ENCODE data around the gene SMS.

The SMS gene

DNA sequence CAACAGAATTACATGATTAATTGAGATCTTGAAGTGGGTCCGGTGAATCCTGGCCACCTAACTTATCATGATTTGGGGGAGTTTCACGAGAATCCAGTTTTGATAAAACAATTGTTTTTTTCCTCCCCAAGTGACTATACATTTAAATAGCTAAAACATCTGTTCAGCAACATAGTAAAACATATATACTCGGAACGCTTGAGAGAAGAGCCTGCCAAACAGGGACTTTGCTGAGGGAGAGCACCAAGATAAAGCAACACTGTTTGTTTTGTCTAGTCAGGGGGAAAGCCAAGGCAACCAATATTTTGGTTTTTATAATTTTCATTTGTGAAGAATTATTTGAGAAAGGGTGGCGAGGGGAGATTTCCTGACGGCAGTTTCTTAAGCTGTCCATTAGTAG lies 92.0 kb downstream of the SMS start:
- no peak overlapping the region for H3K27ac ChIP-seq (ENCODE audit: low read length)
- H3K27me3 ChIP-seq (ENCODE audit: low read depth, low read length) = no peaks in the 10 kb centered on the region
- peak overlapping the region; percentile 50 for H3K4me2 ChIP-seq (ENCODE audit: low read length)
- H3K36me3 ChIP-seq (replicated peaks; ENCODE audit: low read depth, low read length) = no peaks in the 10 kb centered on the region
- peaks cover 23% of the 10 kb centered on the region for H3K4me1 ChIP-seq (ENCODE audit: low read length)
- H3K4me3 ChIP-seq (ENCODE audit: low read length) = no peak overlapping the region
- no peak overlapping the region for H2AFZ ChIP-seq (ENCODE audit: low read depth, low read length)
- H4K20me1 ChIP-seq (ENCODE audit: insufficient read depth, low read length) = no peaks in the 10 kb centered on the region
- H3K79me2 ChIP-seq (ENCODE audit: low read length) = no peaks in the 10 kb centered on the region
- no peak overlapping the region for H3K9ac ChIP-seq (ENCODE audit: low read length)
- no peaks in the 10 kb centered on the region for H3K9me3 ChIP-seq (ENCODE audit: insufficient read depth, low read length)
- TF ChIP-seq, protein P1, sequence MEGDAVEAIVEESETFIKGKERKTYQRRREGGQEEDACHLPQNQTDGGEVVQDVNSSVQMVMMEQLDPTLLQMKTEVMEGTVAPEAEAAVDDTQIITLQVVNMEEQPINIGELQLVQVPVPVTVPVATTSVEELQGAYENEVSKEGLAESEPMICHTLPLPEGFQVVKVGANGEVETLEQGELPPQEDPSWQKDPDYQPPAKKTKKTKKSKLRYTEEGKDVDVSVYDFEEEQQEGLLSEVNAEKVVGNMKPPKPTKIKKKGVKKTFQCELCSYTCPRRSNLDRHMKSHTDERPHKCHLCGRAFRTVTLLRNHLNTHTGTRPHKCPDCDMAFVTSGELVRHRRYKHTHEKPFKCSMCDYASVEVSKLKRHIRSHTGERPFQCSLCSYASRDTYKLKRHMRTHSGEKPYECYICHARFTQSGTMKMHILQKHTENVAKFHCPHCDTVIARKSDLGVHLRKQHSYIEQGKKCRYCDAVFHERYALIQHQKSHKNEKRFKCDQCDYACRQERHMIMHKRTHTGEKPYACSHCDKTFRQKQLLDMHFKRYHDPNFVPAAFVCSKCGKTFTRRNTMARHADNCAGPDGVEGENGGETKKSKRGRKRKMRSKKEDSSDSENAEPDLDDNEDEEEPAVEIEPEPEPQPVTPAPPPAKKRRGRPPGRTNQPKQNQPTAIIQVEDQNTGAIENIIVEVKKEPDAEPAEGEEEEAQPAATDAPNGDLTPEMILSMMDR (IDR thresholded peaks at IDR 0.05; ENCODE audit: low read depth, low read length) = no peak
- TF ChIP-seq EZH2phosphoT487 (IDR thresholded peaks at IDR 0.05; ENCODE audit: low read depth) = no peak

DNA sequence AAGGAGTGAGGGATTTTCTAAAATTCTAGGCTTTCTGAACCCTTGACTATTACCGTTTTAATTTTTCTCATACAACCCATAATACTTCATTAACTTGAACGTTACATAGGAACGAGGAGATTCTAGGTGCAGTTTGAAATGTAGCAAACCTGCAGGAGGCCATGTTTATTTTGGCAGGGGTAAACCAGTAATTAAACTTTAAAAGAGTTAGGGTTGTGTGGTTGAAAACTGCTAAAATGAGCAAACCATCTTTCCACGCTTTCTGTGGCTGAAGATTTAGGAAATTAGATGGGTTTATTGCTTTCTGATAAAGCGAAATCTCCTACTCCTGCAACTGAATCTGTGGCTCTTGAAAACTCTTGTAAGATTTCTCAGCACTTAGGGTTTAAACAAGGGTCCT lies 93.3 kb downstream of the SMS start:
- H3K9ac ChIP-seq (ENCODE audit: low read length) = no peak overlapping the region
- no peak overlapping the region for H3K4me3 ChIP-seq (ENCODE audit: low read length)
- H3K9me3 ChIP-seq (ENCODE audit: insufficient read depth, low read length) = no peaks in the 10 kb centered on the region
- H4K20me1 ChIP-seq (ENCODE audit: insufficient read depth, low read length) = no peaks in the 10 kb centered on the region
- no peak overlapping the region for H3K4me2 ChIP-seq (ENCODE audit: low read length)
- H3K79me2 ChIP-seq (ENCODE audit: low read length) = no peaks in the 10 kb centered on the region
- H2AFZ ChIP-seq (ENCODE audit: low read depth, low read length) = no peak overlapping the region
- H3K4me1 ChIP-seq (ENCODE audit: low read length) = peaks cover 19% of the 10 kb centered on the region
- no peaks in the 10 kb centered on the region for H3K36me3 ChIP-seq (replicated peaks; ENCODE audit: low read depth, low read length)
- H3K27ac ChIP-seq (ENCODE audit: low read length) = no peak overlapping the region
- TF ChIP-seq, protein P1 (IDR thresholded peaks at IDR 0.05; ENCODE audit: low read depth, low read length) = no peak
- no peak for TF ChIP-seq EZH2phosphoT487 (IDR thresholded peaks at IDR 0.05; ENCODE audit: low read depth)
- H3K27me3 ChIP-seq (ENCODE audit: low read depth, low read length) = no peaks in the 10 kb centered on the region

- Histone ChIP-seq H3K36me3 (replicated peaks; ENCODE audit: low read depth, low read length) (no peaks in the 10 kb centered on the region), H3K4me1 (ENCODE audit: low read length) (peaks cover 11% of the 10 kb centered on the region), H3K27me3 (ENCODE audit: low read depth, low read length) (no peaks in the 10 kb centered on the region), H3K9ac (ENCODE audit: low read length) (no peak overlapping the region), H3K79me2 (ENCODE audit: low read length) (no peaks in the 10 kb centered on the region), H3K4me2 (ENCODE audit: low read length) (no peak overlapping the region), H3K27ac (ENCODE audit: low read length) (no peak overlapping the region), H3K4me3 (ENCODE audit: low read length) (no peak overlapping the region), H4K20me1 (ENCODE audit: insufficient read depth, low read length) (no peaks in the 10 kb centered on the region), H2AFZ (ENCODE audit: low read depth, low read length) (no peak overlapping the region), H3K9me3 (ENCODE audit: insufficient read depth, low read length) (no peaks in the 10 kb centered on the region)
- no peak for TF ChIP-seq EZH2phosphoT487 (IDR thresholded peaks at IDR 0.05; ENCODE audit: low read depth)
- TF ChIP-seq, protein P1 (IDR thresholded peaks at IDR 0.05; ENCODE audit: low read depth, low read length) = no peak
Observed at GRCh38 chrX:22035236-22035635, 94.7 kb downstream of the SMS start.

DNA sequence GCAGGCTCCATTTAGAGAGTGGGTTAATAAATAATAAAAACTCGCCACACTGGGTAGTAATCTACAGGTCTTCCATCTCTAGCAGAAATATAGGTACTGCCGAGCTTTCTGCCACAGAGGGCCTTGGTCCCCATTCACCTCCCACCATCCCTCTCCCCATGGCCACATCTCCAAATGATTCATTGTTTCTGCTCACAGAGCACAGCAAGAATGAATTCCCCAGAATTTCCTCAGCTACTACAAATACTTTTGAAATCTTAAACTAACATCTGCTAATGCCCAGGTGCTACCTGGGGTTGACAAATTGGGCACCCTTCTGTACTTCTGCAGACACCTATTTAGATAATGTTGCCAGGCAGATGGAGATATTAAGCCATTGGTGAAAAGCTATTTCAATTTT lies 96.7 kb downstream of the SMS start:
- H3K4me2 ChIP-seq (ENCODE audit: low read length) = no peak overlapping the region
- no peaks in the 10 kb centered on the region for H3K27me3 ChIP-seq (ENCODE audit: low read depth, low read length)
- H3K9ac ChIP-seq (ENCODE audit: low read length) = no peak overlapping the region
- no peaks in the 10 kb centered on the region for H4K20me1 ChIP-seq (ENCODE audit: insufficient read depth, low read length)
- no peaks in the 10 kb centered on the region for H3K9me3 ChIP-seq (ENCODE audit: insufficient read depth, low read length)
- H3K79me2 ChIP-seq (ENCODE audit: low read length) = no peaks in the 10 kb centered on the region
- no peaks in the 10 kb centered on the region for H3K36me3 ChIP-seq (replicated peaks; ENCODE audit: low read depth, low read length)
- H3K4me1 ChIP-seq (ENCODE audit: low read length) = peaks cover 4% of the 10 kb centered on the region
- TF ChIP-seq, protein P1 (IDR thresholded peaks at IDR 0.05; ENCODE audit: low read depth, low read length) = no peak
- TF ChIP-seq EZH2phosphoT487 (IDR thresholded peaks at IDR 0.05; ENCODE audit: low read depth) = no peak
- no peak overlapping the region for H2AFZ ChIP-seq (ENCODE audit: low read depth, low read length)
- H3K27ac ChIP-seq (ENCODE audit: low read length) = no peak overlapping the region
- no peak overlapping the region for H3K4me3 ChIP-seq (ENCODE audit: low read length)

Data from OCI-LY3 (cell line).